Activated CD4-positive, alpha-beta T cell treated with anti-CD3 and anti-CD28 coated beads, Interleukin-2, amount 10 ng/mL, durations not matched to agents 7 days and 5 days (primary cell): ENCODE data around the gene PRXL2A. TPM values are rescaled to one million over a fixed set of nuclear protein-coding genes. Genes with fewer than 3 reads are reported as not detected.

ENCODE experiments used
- CTCF ChIA-PET: fragments of 350-600 bp; sonication (Branson Sonifier 250); formaldehyde crosslinking; loops from one replicate; lab custom pipeline; 2021; ENCODE audit warnings: antibody characterized with exemption; lab: Charles Lee
- POLR2A ChIA-PET: fragments of 350-600 bp; sonication (Branson Sonifier 250); formaldehyde crosslinking; loops from one replicate; lab custom pipeline; 2021; ENCODE audit warnings: antibody characterized with exemption; lab: Charles Lee
- DNase-seq: peaks from one replicate; pipeline ENCODE4 v3.0.0-alpha.2; 2020
- H3K27ac Mint-ChIP-seq: one replicate; pipeline ENCODE4 v1.8.0; 2021; ENCODE audit warnings: mild to moderate bottlenecking, moderate library complexity, mixed read lengths
- H3K27me3 Mint-ChIP-seq: one replicate; pipeline ENCODE4 v1.8.0; 2021; ENCODE audit warnings: mixed read lengths
- H3K36me3 Mint-ChIP-seq: one replicate; pipeline ENCODE4 v1.8.0; 2021; ENCODE audit warnings: low read depth, mixed read lengths
- H3K4me1 Mint-ChIP-seq: one replicate; pipeline ENCODE4 v1.8.0; 2021; ENCODE audit warnings: mixed read lengths
- H3K4me3 Mint-ChIP-seq: one replicate; pipeline ENCODE4 v1.8.0; 2021; ENCODE audit warnings: mild to moderate bottlenecking, moderate library complexity, mixed read lengths
- H3K9me3 Mint-ChIP-seq: one replicate; pipeline ENCODE4 v1.8.0; 2021; ENCODE audit warnings: mixed read lengths
- total RNA-seq, 2 experiments: library from RNA; stranded (reverse); gene quantifications; one replicate each; pipeline ENCODE4 v1.2.3, GENCODE V29; 2021

PRXL2A gene
- total RNA-seq, 2 experiments from 2014 or later, result 5.4 to 5.7 TPM

DNA sequence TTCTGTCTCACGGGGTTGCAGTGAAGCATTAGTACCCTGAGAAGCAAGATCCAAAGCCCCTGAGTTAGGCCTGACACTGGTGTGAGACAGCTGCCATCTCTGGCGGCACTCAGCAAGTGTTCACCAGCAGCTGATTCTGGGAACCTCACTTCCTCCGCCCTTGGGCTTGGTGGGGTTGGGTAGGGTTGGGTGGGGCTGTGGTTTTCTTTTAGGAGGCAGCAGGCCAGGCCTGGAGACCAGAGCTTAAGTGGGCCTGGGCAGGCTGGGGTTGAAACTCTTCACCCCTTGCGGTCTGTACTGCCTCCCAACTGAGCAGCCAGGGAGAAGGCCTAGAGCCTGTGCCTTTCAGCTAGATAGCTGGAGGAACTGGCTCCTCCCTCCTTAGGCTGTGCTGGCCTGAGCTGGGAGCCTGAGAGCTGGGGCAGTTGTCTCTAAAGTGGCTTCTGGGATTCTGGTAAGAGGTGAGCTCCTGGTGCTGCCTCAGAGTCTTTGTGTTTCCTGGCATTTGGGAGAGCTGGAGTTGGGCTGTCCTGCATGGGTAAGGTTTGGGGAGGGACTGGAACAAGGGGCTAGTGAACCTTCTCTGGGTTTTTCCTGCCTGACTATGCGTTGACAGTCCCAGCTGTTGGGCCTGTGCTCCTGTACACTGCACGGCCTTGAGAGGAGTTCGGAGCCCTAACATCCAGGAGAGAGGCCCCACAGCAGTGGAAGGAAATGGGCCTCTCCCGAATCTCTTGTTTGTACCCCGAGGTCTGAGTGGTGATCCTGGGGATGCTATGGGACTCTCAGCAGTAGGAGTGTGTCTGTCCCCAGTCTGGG is 50.9 kb downstream of the PRXL2A start:
- no peaks in the 10 kb centered on the region for H3K27me3 Mint-ChIP-seq
- H3K4me1 Mint-ChIP-seq, result peaks cover 80% of the 10 kb centered on the region
- peak overlapping the region; percentile 86 for H3K27ac Mint-ChIP-seq
- POLR2A ChIA-PET, result no interaction called here
- CTCF ChIA-PET, result interaction anchor here (0.6 to 5.0 kb wide), 12 partner anchors 10 to 81 kb away, joined by 3 to 37 read pairs (median 4); no protein-coding TSS in a partner anchor
- peaks cover 76% of the 10 kb centered on the region for H3K36me3 Mint-ChIP-seq
- H3K4me3 Mint-ChIP-seq, result peak overlapping the region; percentile 98
- DNase-seq, result peak; percentile 84
- H3K9me3 Mint-ChIP-seq, result no peaks in the 10 kb centered on the region

DNA sequence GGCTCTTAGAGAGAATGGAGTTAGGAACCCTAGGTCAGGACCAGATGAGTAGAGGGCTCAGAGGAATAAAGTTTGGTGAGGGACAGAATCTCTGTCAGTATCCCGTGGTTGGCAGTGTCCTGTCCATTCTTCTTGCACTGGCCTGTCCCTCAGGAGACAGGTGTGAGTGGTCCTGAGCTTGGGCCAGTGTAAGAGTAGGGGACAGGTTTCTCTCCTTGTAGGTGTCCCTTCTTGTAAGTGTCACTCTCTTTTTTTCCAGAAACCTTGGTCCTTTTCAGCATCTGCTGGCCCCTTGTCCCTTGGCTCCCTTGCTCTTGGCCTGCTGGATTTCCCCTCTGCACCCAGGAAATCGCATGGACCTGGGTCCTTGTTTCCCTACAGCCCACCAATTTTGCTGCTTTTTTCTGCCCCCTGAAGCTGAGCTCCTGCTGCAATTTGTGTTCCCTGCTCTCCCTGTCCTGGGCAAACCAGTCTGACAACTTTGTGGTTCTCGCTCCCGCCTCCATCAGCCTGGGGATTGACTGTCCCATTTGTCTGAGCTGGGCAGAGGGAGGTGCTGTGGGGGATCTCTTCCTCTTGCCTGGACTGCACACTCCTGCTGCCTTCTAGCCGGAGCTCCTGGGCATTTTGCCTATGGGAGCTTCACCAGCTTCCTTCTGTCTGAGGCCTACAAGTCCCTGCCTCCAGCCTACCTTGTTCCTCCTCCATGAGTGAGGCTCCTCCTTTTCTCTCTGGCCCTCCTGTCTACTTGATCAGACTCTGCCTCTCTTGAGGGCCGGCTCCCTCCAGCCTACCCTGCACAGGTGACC is 52.3 kb downstream of the PRXL2A start:
- H3K36me3 Mint-ChIP-seq, result peaks cover 74% of the 10 kb centered on the region
- CTCF ChIA-PET, result interaction anchor here (0.6 to 5.0 kb wide), 9 partner anchors 9 to 44 kb away, joined by 3 to 39 read pairs (median 6); no protein-coding TSS in a partner anchor
- no peaks in the 10 kb centered on the region for H3K9me3 Mint-ChIP-seq
- peak overlapping the region; percentile 86 for H3K27ac Mint-ChIP-seq
- H3K27me3 Mint-ChIP-seq, result no peaks in the 10 kb centered on the region
- peak overlapping the region; percentile 98 for H3K4me3 Mint-ChIP-seq
- POLR2A ChIA-PET, result interaction anchor here (1.0 kb wide), 1 partner anchor 43 kb away, joined by 3 read pairs; no protein-coding TSS in a partner anchor
- DNase-seq, result no peak
- H3K4me1 Mint-ChIP-seq, result peaks cover 93% of the 10 kb centered on the region

DNA sequence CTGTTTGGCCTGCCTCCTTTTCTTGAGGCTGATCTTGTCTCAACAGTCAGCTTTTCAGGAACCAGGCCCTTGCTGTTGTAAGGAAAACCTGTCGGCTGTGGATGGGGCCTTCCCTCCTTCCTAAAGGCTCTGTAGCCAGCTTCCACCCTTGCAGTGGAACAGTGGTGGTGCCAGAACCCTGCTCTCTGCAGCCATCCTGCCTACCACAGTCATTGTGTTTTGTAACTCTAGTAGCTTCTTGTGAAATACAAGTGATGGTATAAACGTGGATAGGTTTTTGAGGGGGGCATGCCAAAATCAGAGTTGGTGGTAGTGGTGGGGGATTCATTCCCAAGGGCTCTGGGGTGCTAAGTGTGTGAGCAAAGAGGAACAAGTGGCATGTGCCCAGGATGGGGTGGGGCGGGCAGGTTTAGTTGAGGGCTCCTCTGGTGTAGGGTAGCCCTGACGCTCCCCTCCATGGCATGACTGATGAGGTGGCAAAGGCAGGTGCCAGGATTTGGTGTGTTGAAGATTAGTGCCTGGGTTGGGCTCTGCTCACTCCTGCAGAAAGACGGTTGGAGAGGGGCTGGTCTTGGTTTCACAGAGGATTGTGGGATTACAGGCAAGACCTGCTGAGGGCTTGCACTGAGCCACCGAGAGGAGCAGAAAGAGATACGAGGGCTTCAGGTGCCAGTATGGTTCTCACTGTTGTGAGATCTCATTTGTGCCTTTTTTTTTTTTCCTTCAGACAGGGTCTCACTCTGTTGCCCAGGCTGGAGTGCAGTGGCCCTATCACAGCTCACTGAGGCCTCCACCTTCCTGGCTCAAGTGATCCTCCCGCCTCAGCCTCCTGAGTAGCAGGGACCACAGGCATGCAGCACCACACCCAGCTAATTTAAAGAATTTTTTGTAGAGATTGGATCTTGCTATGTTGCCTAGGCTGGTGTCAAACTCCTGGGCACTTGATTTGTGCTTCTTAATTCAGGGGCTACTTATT is 53.1 kb downstream of the PRXL2A start:
- CTCF ChIA-PET, result interaction anchor here (1.2 to 5.0 kb wide), 9 partner anchors 9 to 43 kb away, joined by 3 to 39 read pairs (median 6); no protein-coding TSS in a partner anchor
- peaks cover 67% of the 10 kb centered on the region for H3K36me3 Mint-ChIP-seq

DNA sequence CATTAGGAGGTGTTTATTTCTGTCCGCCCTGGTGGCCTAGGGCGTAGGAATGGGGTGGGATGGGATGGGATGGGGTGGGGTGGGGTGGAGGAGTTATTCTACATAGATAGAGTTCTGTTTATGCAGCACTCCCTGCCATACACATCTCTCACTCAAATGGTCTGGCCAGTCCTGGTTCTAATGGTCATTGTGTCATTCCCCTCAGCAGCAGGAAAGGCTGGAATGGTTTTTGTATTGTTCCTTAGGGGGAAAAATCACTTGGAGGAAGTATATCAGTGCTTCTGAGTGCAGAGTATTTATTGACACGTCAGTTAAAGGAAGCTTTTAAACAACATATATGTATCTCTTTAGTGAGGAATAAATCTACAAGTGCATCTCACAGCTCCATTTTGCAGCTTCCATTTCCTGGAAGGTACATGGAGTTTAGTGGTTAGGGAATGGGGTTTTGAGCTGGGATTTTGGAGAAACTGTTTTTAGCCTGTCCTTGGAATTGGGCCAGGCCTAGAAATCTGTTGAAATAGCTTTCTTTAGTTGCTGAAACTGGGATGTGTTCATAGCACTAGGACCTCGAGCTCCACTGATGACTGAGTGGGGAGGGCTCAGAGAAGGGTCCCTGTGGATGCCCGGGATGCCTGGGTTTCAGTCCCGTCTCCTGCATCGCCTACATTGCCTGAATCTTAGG is 54.1 kb downstream of the PRXL2A start:
- H3K27ac Mint-ChIP-seq, result peak overlapping the region; percentile 71
- POLR2A ChIA-PET, result no interaction called here
- H3K27me3 Mint-ChIP-seq, result no peaks in the 10 kb centered on the region

More for the DNA sequence above, 53.1 kb downstream of the PRXL2A start:
- POLR2A ChIA-PET, result interaction anchor here (1.0 kb wide), 1 partner anchor 42 kb away, joined by 3 read pairs; no protein-coding TSS in a partner anchor
- no peak for DNase-seq
- peak overlapping the region; percentile 86 for H3K27ac Mint-ChIP-seq
- H3K9me3 Mint-ChIP-seq, result no peaks in the 10 kb centered on the region
- peaks cover 96% of the 10 kb centered on the region for H3K4me1 Mint-ChIP-seq
- H3K27me3 Mint-ChIP-seq, result no peaks in the 10 kb centered on the region
- H3K4me3 Mint-ChIP-seq, result peak overlapping the region; percentile 98

DNA sequence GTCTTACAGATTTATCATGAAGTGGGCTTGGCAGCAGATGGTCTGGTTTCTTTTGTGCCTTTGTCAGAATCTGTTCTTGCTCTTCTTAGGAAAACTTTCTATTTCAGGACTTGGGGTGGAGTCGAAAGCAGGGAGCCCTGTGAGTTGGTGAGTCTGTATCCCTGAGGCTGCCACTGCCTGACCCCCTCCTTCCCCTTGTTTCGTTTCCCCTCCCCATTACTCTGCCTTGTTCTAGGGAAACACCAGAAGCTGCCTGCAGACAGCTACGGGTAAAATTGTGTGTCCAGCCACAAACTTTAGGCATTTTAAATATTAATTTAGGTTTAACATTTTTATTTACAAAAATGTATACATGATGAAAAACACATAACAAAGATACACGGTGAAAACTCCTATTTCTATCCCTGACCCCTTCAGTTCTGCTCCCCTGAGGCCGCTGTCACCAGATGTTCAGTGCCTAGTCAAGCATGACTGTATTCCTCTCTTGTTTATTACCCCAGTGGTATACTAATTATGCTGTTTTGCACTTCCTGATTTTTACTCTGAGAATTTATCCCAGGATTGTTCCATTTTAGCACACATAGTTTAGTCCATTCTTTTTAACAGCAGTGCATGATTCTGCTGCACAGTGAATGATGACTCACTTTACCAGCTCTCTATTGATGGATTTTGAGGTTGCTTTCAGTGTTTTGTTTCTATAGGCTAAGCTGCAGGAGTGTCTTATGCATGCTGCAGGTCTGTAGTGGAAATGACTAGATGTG is 54.8 kb downstream of the PRXL2A start:
- peaks cover 96% of the 10 kb centered on the region for H3K4me1 Mint-ChIP-seq
- DNase-seq, result no peak

More for the DNA sequence above, 54.1 kb downstream of the PRXL2A start:
- CTCF ChIA-PET, result interaction anchor here (0.6 to 4.9 kb wide), 7 partner anchors 9 to 1779 kb away, joined by 3 to 39 read pairs (median 4); no protein-coding TSS in a partner anchor
- peak overlapping the region; percentile 67 for H3K4me3 Mint-ChIP-seq
- peaks cover 96% of the 10 kb centered on the region for H3K4me1 Mint-ChIP-seq
- H3K9me3 Mint-ChIP-seq, result no peaks in the 10 kb centered on the region
- peaks cover 69% of the 10 kb centered on the region for H3K36me3 Mint-ChIP-seq
- no peak for DNase-seq

DNA sequence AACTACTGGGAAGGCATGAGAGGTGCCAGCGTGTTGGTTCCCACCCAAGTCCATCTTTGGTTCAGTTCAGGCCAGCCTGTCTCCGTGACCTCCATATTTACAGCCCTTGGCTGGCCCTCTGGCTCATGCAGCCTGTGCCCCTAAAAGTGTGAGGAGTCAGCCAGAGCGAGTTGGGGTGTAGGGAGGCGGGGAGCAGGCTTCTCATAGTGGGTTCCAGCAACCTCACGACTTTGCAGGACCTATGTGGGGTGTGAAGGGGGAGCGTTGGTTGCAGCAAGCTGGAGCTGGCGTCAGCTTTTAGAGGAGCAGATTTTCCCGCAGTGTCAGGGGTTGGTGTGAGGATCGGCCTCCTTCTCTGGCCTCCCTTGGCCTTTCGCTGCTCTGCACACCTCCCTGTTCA is 55.5 kb downstream of the PRXL2A start:
- POLR2A ChIA-PET, result no interaction called here
- peaks cover 68% of the 10 kb centered on the region for H3K36me3 Mint-ChIP-seq
- no peaks in the 10 kb centered on the region for H3K9me3 Mint-ChIP-seq
- peak overlapping the region; percentile 67 for H3K4me3 Mint-ChIP-seq
- no peaks in the 10 kb centered on the region for H3K27me3 Mint-ChIP-seq
- H3K4me1 Mint-ChIP-seq, result peaks cover 96% of the 10 kb centered on the region
- peak overlapping the region; percentile 92 for H3K27ac Mint-ChIP-seq
- CTCF ChIA-PET, result interaction anchor here (0.9 to 4.9 kb wide), 7 partner anchors 10 to 40 kb away, joined by 3 to 39 read pairs (median 6); no protein-coding TSS in a partner anchor
- no peak for DNase-seq

More for the DNA sequence above, 54.8 kb downstream of the PRXL2A start:
- no peaks in the 10 kb centered on the region for H3K27me3 Mint-ChIP-seq
- peak overlapping the region; percentile 67 for H3K4me3 Mint-ChIP-seq
- H3K36me3 Mint-ChIP-seq, result peaks cover 68% of the 10 kb centered on the region
- CTCF ChIA-PET, result interaction anchor here (0.6 to 4.9 kb wide), 10 partner anchors 8 to 1778 kb away, joined by 3 to 39 read pairs (median 4); no protein-coding TSS in a partner anchor
- POLR2A ChIA-PET, result no interaction called here
- no peaks in the 10 kb centered on the region for H3K9me3 Mint-ChIP-seq
- peak overlapping the region; percentile 92 for H3K27ac Mint-ChIP-seq

DNA sequence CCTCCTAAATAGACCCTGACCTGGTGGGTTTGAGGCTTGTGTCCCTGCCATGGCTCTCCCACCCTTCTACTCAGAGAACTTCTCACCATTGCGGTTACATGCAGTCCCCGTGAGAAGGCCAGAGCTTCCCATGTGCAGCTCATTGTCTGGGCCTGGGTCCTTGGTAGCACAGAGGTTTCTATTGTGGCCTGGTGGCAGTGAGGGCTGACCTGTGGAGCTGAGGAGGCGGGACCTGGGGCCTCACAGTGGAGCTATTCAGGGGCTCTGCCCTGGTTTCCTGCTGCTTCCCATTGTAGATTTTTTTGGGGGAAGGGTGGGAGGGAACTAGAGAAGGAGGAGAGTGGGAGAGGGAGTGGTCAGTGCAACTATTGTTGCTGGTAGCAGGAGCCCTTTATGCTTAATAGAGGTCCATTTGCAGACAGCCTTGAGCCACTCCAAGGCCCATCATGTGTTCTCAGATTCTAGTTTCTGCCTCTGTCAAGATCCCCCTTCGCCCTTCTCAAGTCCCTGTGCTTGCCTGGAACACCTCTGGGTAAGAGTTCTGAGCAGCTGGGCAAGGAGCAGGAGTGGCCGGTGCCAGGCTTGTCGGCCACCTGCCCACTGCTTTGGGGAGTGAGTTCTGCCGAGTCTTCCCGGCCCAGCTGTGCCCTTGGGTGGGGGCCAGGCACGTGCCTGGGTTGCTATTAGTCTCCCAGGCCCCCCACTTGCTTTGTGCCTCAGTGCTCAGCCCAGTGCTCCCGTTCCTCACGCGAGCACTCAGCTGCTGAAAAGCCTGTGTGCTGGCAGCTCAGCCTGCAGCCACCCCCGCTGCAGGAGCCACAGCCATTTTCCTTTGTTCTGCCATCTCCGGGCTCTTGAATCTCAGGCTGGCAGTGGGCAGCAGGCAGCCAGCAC is 56.5 kb downstream of the PRXL2A start:
- Mint-ChIP-seq H3K27ac (peak overlapping the region; percentile 92), H3K4me3 (peak overlapping the region; percentile 67), H3K4me1 (peaks cover 99% of the 10 kb centered on the region), H3K27me3 (no peaks in the 10 kb centered on the region), H3K36me3 (peaks cover 69% of the 10 kb centered on the region), H3K9me3 (no peaks in the 10 kb centered on the region)
- ChIA-PET CTCF (interaction anchor here (1.2 to 4.9 kb wide), 9 partner anchors 9 to 40 kb away, joined by 3 to 39 read pairs (median 6); no protein-coding TSS in a partner anchor), POLR2A (no interaction called here)
- DNase-seq, result no peak

DNA sequence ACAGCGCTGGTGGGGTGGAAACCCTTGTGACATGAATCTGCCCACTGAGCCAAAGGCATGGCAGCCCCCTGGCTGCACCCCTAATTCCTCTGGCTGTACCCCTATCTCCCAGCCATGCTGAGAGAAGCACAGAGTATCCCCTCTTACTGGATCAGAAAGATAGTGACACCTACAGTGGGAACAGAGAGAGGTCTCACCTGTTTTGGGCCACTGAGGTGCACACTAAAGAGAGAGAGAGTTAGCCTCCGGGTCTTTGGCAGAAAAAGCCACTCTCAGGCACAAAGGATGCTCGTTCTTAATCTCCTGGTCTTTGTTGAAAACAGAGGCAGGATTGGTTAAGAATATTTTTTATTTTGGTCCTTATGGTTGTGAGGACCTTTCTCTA is 57.1 kb downstream of the PRXL2A start:
- Mint-ChIP-seq H3K27ac (peak overlapping the region; percentile 92), H3K27me3 (no peaks in the 10 kb centered on the region), H3K4me1 (peaks cover 98% of the 10 kb centered on the region), H3K4me3 (peak overlapping the region; percentile 67), H3K9me3 (no peaks in the 10 kb centered on the region), H3K36me3 (peaks cover 70% of the 10 kb centered on the region)
- DNase-seq, result no peak
- CTCF ChIA-PET, result interaction anchor here (1.4 to 4.9 kb wide), 6 partner anchors 8 to 40 kb away, joined by 5 to 39 read pairs (median 11); no protein-coding TSS in a partner anchor
- POLR2A ChIA-PET, result no interaction called here

DNA sequence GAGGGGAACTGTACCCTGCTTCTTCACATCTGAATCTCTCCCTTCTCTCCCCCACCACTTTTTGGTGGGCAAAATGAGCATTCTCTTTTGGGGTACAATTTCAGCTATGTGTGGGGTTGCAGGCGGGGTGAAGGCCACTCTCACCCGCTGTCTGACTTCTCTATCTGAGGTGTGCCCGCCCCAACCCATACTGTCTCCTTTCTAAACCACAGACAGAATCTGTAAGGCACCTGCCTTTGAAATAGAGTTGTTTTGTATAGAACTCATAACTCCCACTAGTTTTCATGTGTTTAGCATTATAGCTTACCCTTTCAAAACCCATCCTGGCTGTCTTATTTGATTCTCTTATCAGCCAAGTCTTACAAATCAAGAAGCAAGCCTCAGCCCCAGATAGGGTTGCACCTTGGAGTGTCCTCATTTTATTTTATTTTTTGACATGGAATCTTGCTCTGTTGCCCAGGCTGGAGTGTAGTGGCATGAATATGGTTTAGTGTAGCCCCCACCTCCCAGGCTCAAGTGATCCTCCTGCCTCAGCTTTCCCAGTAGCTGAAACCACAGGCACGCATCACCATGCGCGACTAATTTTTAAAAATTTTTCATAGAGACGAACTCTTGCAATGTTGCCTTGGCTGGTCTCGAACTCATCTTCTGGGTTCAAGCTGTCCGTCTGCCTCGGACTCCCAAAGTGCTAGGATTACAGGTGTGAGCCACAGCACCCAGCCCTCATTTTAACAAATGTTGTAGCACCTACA is 57.7 kb downstream of the PRXL2A start:
- DNase-seq, result peak; percentile 69
- POLR2A ChIA-PET, result no interaction called here
- peaks cover 70% of the 10 kb centered on the region for H3K36me3 Mint-ChIP-seq

More for the DNA sequence above, 57.7 kb downstream of the PRXL2A start:
- CTCF ChIA-PET, result interaction anchor here (0.6 to 2.7 kb wide), 10 partner anchors 9 to 55 kb away, joined by 3 to 13 read pairs (median 6); no protein-coding TSS in a partner anchor
- Mint-ChIP-seq H3K27ac (peak overlapping the region; percentile 92), H3K27me3 (no peaks in the 10 kb centered on the region), H3K4me3 (peak overlapping the region; percentile 67), H3K9me3 (no peaks in the 10 kb centered on the region), H3K4me1 (peaks cover 98% of the 10 kb centered on the region)
